HepG2 (cell line): ENCODE measurements around the gene HRG.

ENCODE experiments used
- KLF13 ChIP-seq: sonication (generic); formaldehyde crosslinking; IDR thresholded peaks from 2 replicates; pipeline ENCODE4 v1.4.0; 2020; ENCODE audit warnings: mild to moderate bottlenecking, missing genetic modification reagents
- PCBP2 ChIP-seq: fragments of 200-400 bp; formaldehyde crosslinking; optimal IDR thresholded peaks from 2 replicates; pipeline ENCODE3; 2018; ENCODE audit warnings: low read length, low read depth; ENCODE audit not compliant: poor library complexity, severe bottlenecking
- SP1 ChIP-seq, 2 experiments: fragments of 450-650 bp in 1 of 2; sonication (generic) in 1 of 2; formaldehyde crosslinking in 1 of 2; IDR thresholded peaks; 2 replicates each; pipeline versions ENCODE4 v1.4.0 to v1.6.1; 2016 to 2020; ENCODE audit warnings: missing genetic modification reagents in 1 of 2
- TARDBP ChIP-seq: sonication (generic); formaldehyde crosslinking; IDR thresholded peaks from 2 replicates; pipeline ENCODE4 v1.8.0; 2022; ENCODE audit warnings: mild to moderate bottlenecking, missing genetic modification reagents
- ZBTB42 ChIP-seq: sonication (generic); formaldehyde crosslinking; IDR thresholded peaks from 2 replicates; pipeline ENCODE4 v1.5.0; 2020; ENCODE audit warnings: mild to moderate bottlenecking, missing genetic modification reagents
- ZNF274 ChIP-seq: sonication (generic); formaldehyde crosslinking; IDR thresholded peaks from 2 replicates; pipeline ENCODE4 v1.5.1; 2020; ENCODE audit warnings: mild to moderate bottlenecking, missing genetic modification reagents
- ZNF660 ChIP-seq: sonication (generic); formaldehyde crosslinking; IDR thresholded peaks from 2 replicates; pipeline ENCODE4 v1.5.1; 2020; ENCODE audit warnings: mild to moderate bottlenecking, low read depth, missing genetic modification reagents, borderline replicate concordance
- TF ChIP-seq, protein P1 (sequence below), 2 experiments: sonication (generic) in 1 of 2; formaldehyde crosslinking in 1 of 2; IDR thresholded peaks; 2 replicates each; pipeline versions ENCODE4 v1.5.1 to v1.6.1; 2011 to 2020; ENCODE audit warnings: borderline replicate concordance in 1 of 2, low read depth in 1 of 2, low read length in 1 of 2, mild to moderate bottlenecking in 1 of 2, missing genetic modification reagents in 1 of 2, moderate library complexity in 1 of 2
- TF ChIP-seq, protein P2 (sequence below), 2 experiments: IDR thresholded peaks; 2 replicates each; pipeline ENCODE4 v1.6.1; 2011 to 2012; ENCODE audit warnings: low read length in 2 of 2, borderline replicate concordance in 1 of 2, low read depth in 1 of 2, mild to moderate bottlenecking in 1 of 2, moderate library complexity in 1 of 2
- TF ChIP-seq, protein P3 (sequence below): sonication (generic); formaldehyde crosslinking; IDR thresholded peaks from 2 replicates; pipeline ENCODE4 v1.8.1; 2023; ENCODE audit warnings: missing genetic modification reagents, inconsistent platforms, borderline replicate concordance
- TF ChIP-seq, protein P4 (sequence below): sonication (generic); formaldehyde crosslinking; IDR thresholded peaks from 2 replicates; pipeline ENCODE4 v1.8.0; 2022; ENCODE audit warnings: missing genetic modification reagents, mild to moderate bottlenecking, borderline replicate concordance
- TF ChIP-seq, protein P5 (sequence below): sonication (generic); formaldehyde crosslinking; IDR thresholded peaks from 2 replicates; pipeline ENCODE4 v1.5.0; 2020; ENCODE audit warnings: mild to moderate bottlenecking, missing genetic modification reagents, moderate library complexity

DNA sequence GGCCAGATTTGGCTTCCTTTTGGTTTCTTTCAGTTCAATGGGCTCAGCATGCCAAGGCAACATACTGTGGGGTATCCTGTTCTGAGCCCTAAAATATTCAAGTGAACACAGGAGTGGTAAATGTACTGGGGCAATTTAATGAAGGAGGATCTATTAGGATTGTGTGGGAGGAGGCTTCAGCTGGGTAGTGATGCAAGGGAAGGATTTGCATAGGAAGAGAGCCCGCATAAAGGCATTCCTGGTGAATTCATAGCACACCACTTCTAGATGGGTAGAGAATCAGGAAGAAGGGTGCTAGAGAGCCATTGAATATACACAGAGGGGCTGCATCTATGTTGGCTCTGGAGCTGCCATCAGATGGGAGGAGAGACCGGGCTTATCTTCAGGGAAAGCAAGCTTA, 30.7 kb downstream of the HRG start:
- TF ChIP-seq, protein P1, sequence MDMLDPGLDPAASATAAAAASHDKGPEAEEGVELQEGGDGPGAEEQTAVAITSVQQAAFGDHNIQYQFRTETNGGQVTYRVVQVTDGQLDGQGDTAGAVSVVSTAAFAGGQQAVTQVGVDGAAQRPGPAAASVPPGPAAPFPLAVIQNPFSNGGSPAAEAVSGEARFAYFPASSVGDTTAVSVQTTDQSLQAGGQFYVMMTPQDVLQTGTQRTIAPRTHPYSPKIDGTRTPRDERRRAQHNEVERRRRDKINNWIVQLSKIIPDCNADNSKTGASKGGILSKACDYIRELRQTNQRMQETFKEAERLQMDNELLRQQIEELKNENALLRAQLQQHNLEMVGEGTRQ (IDR thresholded peaks at IDR 0.05; ENCODE audit: low read depth, low read length) = no peak
- TF ChIP-seq, protein P1 (CRISPR knock-in tag; IDR thresholded peaks at IDR 0.05; ENCODE audit: borderline replicate concordance) = no peak
- TF ChIP-seq, protein P2, sequence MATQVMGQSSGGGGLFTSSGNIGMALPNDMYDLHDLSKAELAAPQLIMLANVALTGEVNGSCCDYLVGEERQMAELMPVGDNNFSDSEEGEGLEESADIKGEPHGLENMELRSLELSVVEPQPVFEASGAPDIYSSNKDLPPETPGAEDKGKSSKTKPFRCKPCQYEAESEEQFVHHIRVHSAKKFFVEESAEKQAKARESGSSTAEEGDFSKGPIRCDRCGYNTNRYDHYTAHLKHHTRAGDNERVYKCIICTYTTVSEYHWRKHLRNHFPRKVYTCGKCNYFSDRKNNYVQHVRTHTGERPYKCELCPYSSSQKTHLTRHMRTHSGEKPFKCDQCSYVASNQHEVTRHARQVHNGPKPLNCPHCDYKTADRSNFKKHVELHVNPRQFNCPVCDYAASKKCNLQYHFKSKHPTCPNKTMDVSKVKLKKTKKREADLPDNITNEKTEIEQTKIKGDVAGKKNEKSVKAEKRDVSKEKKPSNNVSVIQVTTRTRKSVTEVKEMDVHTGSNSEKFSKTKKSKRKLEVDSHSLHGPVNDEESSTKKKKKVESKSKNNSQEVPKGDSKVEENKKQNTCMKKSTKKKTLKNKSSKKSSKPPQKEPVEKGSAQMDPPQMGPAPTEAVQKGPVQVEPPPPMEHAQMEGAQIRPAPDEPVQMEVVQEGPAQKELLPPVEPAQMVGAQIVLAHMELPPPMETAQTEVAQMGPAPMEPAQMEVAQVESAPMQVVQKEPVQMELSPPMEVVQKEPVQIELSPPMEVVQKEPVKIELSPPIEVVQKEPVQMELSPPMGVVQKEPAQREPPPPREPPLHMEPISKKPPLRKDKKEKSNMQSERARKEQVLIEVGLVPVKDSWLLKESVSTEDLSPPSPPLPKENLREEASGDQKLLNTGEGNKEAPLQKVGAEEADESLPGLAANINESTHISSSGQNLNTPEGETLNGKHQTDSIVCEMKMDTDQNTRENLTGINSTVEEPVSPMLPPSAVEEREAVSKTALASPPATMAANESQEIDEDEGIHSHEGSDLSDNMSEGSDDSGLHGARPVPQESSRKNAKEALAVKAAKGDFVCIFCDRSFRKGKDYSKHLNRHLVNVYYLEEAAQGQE (IDR thresholded peaks at IDR 0.05; ENCODE audit: borderline replicate concordance in 1 of 2, low read depth in 1 of 2, low read length in 2 of 2) = no peak
- TF ChIP-seq, protein P3, sequence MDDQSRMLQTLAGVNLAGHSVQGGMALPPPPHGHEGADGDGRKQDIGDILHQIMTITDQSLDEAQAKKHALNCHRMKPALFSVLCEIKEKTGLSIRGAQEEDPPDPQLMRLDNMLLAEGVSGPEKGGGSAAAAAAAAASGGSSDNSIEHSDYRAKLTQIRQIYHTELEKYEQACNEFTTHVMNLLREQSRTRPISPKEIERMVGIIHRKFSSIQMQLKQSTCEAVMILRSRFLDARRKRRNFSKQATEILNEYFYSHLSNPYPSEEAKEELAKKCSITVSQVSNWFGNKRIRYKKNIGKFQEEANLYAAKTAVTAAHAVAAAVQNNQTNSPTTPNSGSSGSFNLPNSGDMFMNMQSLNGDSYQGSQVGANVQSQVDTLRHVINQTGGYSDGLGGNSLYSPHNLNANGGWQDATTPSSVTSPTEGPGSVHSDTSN (CRISPR knock-in tag) = no peak
- TF ChIP-seq, protein P4, sequence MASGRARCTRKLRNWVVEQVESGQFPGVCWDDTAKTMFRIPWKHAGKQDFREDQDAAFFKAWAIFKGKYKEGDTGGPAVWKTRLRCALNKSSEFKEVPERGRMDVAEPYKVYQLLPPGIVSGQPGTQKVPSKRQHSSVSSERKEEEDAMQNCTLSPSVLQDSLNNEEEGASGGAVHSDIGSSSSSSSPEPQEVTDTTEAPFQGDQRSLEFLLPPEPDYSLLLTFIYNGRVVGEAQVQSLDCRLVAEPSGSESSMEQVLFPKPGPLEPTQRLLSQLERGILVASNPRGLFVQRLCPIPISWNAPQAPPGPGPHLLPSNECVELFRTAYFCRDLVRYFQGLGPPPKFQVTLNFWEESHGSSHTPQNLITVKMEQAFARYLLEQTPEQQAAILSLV (CRISPR knock-in tag) = no peak
- no peak for TF ChIP-seq SP1 (IDR thresholded peaks at IDR 0.05)
- no peak for TF ChIP-seq SP1 (CRISPR knock-in tag; IDR thresholded peaks at IDR 0.05)
- no peak for TF ChIP-seq ZNF660 (CRISPR knock-in tag)
- TF ChIP-seq ZBTB42 (CRISPR knock-in tag) = no peak
- no peak for TF ChIP-seq TARDBP (CRISPR knock-in tag)
- TF ChIP-seq, protein P5, sequence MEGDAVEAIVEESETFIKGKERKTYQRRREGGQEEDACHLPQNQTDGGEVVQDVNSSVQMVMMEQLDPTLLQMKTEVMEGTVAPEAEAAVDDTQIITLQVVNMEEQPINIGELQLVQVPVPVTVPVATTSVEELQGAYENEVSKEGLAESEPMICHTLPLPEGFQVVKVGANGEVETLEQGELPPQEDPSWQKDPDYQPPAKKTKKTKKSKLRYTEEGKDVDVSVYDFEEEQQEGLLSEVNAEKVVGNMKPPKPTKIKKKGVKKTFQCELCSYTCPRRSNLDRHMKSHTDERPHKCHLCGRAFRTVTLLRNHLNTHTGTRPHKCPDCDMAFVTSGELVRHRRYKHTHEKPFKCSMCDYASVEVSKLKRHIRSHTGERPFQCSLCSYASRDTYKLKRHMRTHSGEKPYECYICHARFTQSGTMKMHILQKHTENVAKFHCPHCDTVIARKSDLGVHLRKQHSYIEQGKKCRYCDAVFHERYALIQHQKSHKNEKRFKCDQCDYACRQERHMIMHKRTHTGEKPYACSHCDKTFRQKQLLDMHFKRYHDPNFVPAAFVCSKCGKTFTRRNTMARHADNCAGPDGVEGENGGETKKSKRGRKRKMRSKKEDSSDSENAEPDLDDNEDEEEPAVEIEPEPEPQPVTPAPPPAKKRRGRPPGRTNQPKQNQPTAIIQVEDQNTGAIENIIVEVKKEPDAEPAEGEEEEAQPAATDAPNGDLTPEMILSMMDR (CRISPR knock-in tag) = no peak
- TF ChIP-seq ZNF274 (CRISPR knock-in tag) = no peak
- no peak for TF ChIP-seq PCBP2
- TF ChIP-seq KLF13 = no peak
